IgD-negative memory B cell (primary cell): ENCODE results near the gene GAGE1. TPM values are rescaled to one million over a fixed set of nuclear protein-coding genes. Genes with fewer than 3 reads are reported as not detected.

Source experiments
- polyA plus RNA-seq: library from polyadenylated mRNA; unstranded; fragments of 300-500 nt; fragmentation: Illumina TruSeq; gene quantifications from one replicate; pipeline ENCODE4 v1.2.3, GENCODE V29; 2021

Gene GAGE1
- polyA plus RNA-seq, 1 donor from 2014 or later: not detected

Other genes with a start within 250 kb of the GAGE1 start
- not detected for gene GAGE12C, start 66.8 kb upstream of the GAGE1 start, polyA plus RNA-seq
- not detected for gene GAGE12D, start 57.3 kb upstream of the GAGE1 start, polyA plus RNA-seq
- not detected for gene GAGE12E, start 47.7 kb upstream of the GAGE1 start, polyA plus RNA-seq
- gene GAGE12F, start 38.2 kb upstream of the GAGE1 start, polyA plus RNA-seq: not detected
- gene GAGE12G, start 28.6 kb upstream of the GAGE1 start, polyA plus RNA-seq: not detected
- gene GAGE12H, start 19.1 kb upstream of the GAGE1 start, polyA plus RNA-seq: not detected
- gene GAGE2A, start 9.5 kb upstream of the GAGE1 start, polyA plus RNA-seq: not detected
- not detected for gene PAGE1, start 97.0 kb downstream of the GAGE1 start, polyA plus RNA-seq
- gene PAGE4, start 230.3 kb downstream of the GAGE1 start, polyA plus RNA-seq: not detected